ENCODE measurements around the gene SPNS2. TPM values are rescaled to one million over a fixed set of nuclear protein-coding genes. Genes with fewer than 3 reads are reported as not detected.

The SPNS2 gene
- total RNA-seq, 2 donors from 2014 or later: 12.4 to 13.5 TPM

- ATAC-seq (no peak), DNase-seq (no peak)
- intact Hi-C loops (cut with DNase I, micrococcal nuclease): no loop called here
These were observed 33.5 kb downstream of the SPNS2 start for GRCh38 chr17:4531988-4532736.

GRCh38 chr17:4532860-4533522, 34.3 kb downstream of the SPNS2 start:
- intact Hi-C loops (cut with DNase I, micrococcal nuclease): no loop called here
- no peak for ATAC-seq
- no peak for DNase-seq

- intact Hi-C loops (cut with DNase I, micrococcal nuclease): no loop called here
These were observed 35.1 kb downstream of the SPNS2 start for GRCh38 chr17:4533523-4534504.

GRCh38 chr17:4534515-4534914, 35.8 kb downstream of the SPNS2 start:
- ATAC-seq (peak; percentile 32), DNase-seq (no peak)
- intact Hi-C loops (cut with DNase I, micrococcal nuclease): no loop called here

More at GRCh38 chr17:4533523-4534504, 35.1 kb downstream of the SPNS2 start:
- peak in 1 of 2 donors; percentile 46 for DNase-seq
- ATAC-seq: peak; percentile 67

DNA sequence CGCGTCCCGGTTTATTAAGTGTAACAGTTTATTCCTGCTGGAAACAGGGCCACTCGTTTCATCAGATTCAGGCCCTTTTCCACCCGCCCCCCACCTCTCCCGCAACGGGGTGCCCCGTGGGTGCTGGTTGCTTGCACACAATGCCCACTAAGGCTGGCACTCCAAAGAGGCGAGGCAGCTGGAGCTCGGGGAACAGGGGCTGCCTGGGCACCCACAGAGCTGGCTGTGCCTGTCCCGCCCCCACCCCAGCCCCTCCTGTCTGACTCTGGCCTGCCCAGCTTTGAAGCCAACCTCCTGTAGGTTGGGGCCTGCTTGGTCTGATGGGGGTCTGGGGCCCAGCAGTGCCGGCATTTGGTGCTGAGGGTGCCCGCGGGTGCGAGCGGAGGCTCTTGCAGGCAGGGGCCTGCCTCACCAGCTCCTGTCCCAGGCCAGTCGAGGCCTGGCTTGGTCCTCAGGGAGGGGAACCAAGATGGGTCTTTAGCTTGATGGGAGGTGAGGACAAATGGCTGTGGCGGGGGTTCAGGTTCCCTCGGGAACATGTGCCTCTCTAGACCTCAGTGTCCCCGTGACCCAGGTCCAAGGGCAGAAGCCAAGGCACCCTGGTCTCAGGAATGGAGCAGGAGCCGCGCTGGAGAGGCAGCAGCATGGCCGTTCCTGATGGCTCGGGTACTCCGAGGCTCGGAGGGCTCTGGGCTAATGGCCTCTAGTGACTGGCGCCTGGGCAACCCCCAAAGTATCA, 36.4 kb downstream of the SPNS2 start:
- ATAC-seq: no peak
- intact Hi-C loops (cut with DNase I, micrococcal nuclease): no loop called here
- no peak for DNase-seq

- ATAC-seq (peak; percentile 2), DNase-seq (no peak)
- intact Hi-C loops (cut with DNase I, micrococcal nuclease): no loop called here
These were observed 37.1 kb downstream of the SPNS2 start for GRCh38 chr17:4535667-4536258.

DNA sequence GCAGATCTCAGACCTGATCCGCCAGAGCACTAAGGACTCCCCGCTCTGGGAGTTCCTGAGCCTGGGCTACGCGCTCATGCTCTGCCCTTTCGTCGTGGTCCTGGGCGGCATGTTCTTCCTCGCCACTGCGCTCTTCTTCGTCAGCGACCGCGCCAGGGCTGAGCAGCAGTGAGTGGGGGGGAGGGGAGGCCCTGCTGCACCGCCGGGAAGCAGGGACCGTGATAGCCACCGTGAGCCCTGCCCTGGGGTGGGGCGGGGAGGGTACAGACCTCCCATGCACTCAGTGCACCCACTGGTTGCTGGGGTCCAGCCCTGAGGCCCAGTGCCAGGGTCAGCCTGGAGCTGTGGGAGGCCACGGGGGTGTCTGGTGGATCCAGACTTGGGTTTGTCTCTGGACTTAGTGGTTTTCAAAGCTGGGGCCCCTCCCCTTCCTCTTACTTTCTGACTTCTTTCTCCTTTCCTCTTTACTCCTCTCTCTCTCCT, 37.6 kb downstream of the SPNS2 start:
- intact Hi-C loops (cut with DNase I, micrococcal nuclease): no loop called here

GRCh38 chr17:4536742-4537411, 38.2 kb downstream of the SPNS2 start:
- intact Hi-C loops (cut with DNase I, micrococcal nuclease): no loop called here
- ATAC-seq: no peak
- no peak for DNase-seq

More for the DNA sequence above, 37.6 kb downstream of the SPNS2 start:
- DNase-seq: no peak
- ATAC-seq: peak; percentile 44

- DNase-seq (no peak), ATAC-seq (no peak)
- intact Hi-C loops (cut with DNase I, micrococcal nuclease): no loop called here
These were observed 39.0 kb downstream of the SPNS2 start for GRCh38 chr17:4537451-4538235.

- intact Hi-C loops (cut with DNase I, micrococcal nuclease): no loop called here
- DNase-seq: no peak
- ATAC-seq: no peak
These were observed 39.7 kb downstream of the SPNS2 start for GRCh38 chr17:4538236-4539002.

GRCh38 chr17:4539025-4539424, 40.3 kb downstream of the SPNS2 start:
- intact Hi-C loops (cut with DNase I, micrococcal nuclease): no loop called here
- DNase-seq (no peak), ATAC-seq (no peak)

- intact Hi-C loops (cut with DNase I, micrococcal nuclease): no loop called here
- no peak for DNase-seq
These were observed 41.0 kb downstream of the SPNS2 start for GRCh38 chr17:4539576-4540223.

DNA sequence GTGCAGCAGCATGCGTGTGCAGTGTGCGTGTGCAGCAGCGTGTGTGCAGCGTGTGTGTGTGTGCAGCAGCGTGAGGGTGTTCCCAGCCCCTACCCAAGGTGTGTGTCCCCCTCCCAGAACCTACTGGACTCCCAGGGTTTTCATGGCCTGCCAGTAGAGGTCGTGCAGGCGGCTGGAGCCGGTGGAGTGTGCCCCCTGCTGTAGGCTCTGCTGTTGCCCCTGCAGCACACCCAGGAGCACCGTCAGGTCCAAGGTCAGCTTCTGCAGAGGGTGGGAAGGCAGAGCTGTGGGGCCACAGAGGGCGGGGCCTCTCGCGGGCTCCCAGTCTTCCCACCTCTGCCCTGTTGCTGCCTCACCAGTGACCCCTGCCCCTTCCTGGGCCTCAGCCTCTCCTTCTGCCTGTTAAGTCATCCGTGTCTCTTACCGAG, 41.6 kb downstream of the SPNS2 start:
- ATAC-seq: peak; percentile 12
- intact Hi-C loops (cut with DNase I, micrococcal nuclease): no loop called here
- no peak for DNase-seq

More at GRCh38 chr17:4539576-4540223, 41.0 kb downstream of the SPNS2 start:
- no peak for ATAC-seq

DNA sequence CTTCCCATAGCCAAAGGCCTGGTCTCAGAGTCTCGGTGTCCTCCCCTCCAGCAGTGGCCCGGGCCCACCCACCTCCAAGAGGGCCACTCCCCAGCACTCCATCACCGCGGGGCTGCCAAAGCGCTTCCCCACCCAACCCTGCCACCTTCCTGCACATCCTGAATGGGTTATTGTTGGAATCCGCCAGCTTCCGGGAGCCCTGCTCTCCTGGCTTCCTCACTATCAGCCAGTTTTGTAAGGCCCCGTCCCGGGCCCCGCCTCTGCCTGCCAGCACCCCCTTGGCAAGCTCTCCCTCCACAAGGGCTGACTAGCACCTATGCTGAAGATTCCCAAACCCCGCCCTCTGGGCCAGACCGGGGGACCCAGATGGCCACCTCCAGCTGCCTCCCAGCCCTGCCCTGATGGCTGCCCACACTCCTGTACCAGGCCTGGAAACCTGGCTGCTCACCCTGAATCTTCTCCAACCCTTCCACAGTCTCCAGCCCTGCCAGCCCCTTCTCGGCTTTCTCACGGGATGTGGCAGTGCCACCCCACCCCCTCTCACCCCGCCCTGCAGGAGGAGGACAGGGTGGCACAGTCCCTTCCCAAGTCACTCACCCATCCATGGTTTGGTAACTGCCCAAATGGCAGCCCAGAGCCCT, 42.1 kb downstream of the SPNS2 start:
- DNase-seq (no peak), ATAC-seq (no peak)
- intact Hi-C loops (cut with DNase I, micrococcal nuclease): no loop called here

DNA sequence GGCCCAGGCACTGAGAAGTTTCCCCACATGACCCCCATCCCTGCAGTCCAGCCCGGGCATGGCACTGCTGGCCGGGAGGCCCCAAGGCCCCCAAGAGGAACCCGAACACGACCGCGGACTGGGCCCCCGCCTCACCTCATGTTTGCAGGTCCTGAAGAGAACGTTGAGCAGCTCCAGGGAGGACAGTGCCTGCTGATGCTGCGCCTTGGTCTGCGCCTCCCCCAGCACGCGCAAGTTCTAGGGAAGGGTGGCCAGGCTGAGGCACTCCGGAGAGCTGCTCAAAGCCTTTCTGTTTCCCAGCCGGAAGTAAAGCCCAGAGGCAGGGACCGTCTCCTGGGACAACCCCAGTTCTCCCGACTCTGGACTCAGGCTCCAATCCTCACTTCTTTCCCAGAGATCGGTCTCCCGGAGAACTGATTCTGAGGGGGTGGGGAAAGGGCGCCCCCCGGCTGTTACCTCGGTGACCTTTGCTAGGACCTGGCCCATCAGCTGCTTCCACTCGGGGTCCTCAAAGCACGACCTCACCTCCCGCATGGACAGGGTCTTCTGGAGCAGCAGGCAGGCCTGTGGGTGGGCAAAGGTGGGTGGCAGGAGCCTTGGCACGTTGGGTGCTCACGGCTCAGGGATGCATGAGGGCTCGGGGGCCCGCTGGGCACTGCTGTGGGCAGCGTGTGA, 42.8 kb downstream of the SPNS2 start:
- no peak for ATAC-seq
- DNase-seq: no peak

More for the DNA sequence above, 42.8 kb downstream of the SPNS2 start:
- intact Hi-C loops (cut with DNase I, micrococcal nuclease): no loop called here

All from left colon (tissue), 2 donors.